HG03571 (cell line): ENCODE data around the gene AAMP.
"Not testable (repeated sequence)": the region's sequence is repeated elsewhere in the genome, so short reads cannot be mapped to it uniquely, and the experiment has no call there.

Experiments used
- ATAC-seq: cut with Tn5 transposase; IDR thresholded peaks from one replicate; pipeline ENCODE4 v1.9.1; 2021; ENCODE audit not compliant: unreplicated experiment

AAMP gene

GRCh38 chr2:218269900-218270720, at the start of gene AAMP, which contains the start of gene PNKD:
TSS of gene AAMP (minus strand) at chr2:218270137. CDS start at chr2:218270086, 51 bp downstream.
TSS of gene PNKD (plus strand) at chr2:218270519. CDS start at chr2:218270536, 17 bp downstream.
- ATAC-seq, result peak; percentile 82

GRCh38 chr2:218318241-218318640, 48.3 kb upstream of the AAMP start:
- ATAC-seq, result no peak

GRCh38 chr2:218317835-218318234, 47.9 kb upstream of the AAMP start:
- ATAC-seq, result no peak

- no peak for ATAC-seq
Observed at GRCh38 chr2:218317303-218317630, 47.3 kb upstream of the AAMP start.

DNA sequence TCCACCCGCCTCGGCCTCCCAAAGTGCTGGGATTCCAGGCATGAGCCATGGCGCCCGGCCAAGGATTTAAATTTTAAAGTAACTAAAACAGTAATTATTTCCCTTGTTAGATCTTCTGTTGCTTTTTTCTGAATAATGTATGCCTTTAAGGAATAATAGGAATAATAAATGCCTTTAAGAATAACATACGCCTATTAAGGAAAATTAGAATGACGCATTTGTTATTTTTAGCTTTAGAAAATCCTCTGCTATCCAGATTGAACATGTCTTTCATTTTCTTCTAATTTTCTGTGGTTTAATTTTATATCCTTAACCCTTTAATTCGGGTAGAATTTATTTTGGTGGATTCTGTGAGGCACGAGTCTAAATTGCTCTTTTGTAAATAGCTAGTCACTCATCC, 45.5 kb upstream of the AAMP start:
- no peak for ATAC-seq

GRCh38 chr2:218314764-218315163, 44.8 kb upstream of the AAMP start:
- not testable (repeated sequence) for ATAC-seq

DNA sequence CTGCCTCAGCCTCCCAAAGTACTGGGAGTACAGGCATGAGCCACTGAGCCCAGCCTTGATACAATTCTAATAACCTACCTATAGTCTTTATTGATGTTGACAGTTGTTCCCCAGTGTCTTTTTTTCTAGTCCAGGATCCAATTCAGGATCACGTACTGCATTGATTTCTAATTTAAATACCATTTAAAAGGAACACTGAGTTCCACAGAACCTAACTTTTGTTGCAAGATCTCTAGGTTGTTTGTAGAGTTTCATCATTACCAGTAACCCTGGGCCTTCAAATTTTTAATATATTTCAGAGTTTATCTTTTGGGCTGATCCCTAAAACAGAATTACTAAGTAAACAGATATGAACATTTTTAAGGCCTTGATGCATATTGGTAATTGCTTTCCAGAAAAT, 43.4 kb upstream of the AAMP start:
- ATAC-seq, result no peak

DNA sequence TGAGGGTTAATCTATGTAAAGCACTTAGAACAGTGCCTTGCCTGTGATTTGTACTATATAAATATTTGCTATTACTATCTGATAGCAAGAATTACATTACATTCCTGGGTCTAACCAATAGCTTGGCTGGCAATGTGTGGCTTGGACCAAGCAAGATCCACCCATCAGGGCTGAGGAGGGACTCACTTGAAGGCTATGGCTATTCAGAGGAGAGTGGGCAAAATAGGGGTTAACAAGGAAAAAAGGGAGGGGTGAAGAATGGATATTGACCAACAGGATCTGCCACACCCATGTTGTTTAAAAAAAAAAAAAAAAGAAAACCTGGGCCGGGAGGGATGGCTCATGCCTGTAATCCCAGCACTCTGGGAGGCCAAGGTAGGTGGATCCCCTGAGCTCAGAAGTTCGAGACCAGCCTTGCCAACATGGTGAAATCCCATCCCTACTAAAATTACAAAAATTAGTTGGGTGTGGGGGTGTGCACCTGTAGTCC, 42.4 kb upstream of the AAMP start:
- ATAC-seq, result no peak

- ATAC-seq, result not testable (repeated sequence)
Observed at GRCh38 chr2:218311541-218312266, 41.8 kb upstream of the AAMP start.

GRCh38 chr2:218310853-218311540, 41.1 kb upstream of the AAMP start:
- no peak for ATAC-seq

DNA sequence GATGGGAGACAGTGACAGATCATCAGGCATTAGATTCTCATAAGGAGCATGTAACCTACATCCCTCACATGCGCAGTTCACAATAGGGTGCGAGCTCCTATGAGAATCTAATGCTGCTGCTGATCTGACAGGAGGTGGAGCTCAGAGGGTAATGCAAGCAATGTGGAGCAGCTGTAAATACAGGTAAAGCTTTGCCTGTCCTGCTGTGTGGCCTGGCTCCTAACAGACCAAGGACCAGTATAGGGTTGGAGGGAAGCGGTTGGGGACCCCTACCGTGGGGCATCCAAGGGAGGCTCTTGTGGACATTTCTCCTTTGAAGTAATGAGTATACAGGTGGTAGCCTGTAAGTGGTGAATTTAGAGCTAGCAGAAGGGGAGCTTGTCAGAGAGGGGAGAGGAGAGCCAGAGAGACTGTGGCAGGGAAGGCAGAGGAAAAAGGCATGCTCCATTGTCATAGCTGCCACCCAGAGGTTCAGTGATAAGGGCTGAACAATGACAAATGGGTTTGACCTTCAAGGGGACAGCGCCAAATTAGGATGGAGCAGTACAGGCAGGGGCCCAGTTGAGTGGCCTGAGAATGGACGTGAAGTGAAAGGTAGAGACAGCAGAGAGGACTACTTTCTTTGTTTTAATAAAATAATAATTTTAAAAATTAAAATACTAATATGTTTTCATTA, 37.6 kb upstream of the AAMP start:
- no peak for ATAC-seq

GRCh38 chr2:218306184-218306920, 36.4 kb upstream of the AAMP start:
- ATAC-seq, result no peak

DNA sequence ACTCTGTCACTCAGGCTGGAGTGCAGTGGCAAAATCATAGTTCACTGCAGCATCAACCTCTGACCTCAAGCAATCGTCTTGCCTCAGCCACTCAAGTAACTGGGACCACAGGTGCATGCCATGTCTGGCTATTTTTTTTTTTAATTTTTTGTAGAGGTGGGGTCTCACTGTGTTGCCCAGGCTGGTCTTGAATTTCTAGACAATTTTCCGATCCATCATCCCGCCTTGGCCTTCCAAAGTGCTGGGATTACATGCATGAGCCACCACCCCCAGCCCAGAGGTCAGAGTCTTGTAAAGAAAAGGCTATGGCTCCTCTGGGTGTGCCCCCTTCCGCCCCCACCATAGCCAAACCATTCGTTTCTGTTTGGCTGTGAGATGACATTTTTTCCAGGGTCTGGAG, 35.4 kb upstream of the AAMP start:
- no peak for ATAC-seq

DNA sequence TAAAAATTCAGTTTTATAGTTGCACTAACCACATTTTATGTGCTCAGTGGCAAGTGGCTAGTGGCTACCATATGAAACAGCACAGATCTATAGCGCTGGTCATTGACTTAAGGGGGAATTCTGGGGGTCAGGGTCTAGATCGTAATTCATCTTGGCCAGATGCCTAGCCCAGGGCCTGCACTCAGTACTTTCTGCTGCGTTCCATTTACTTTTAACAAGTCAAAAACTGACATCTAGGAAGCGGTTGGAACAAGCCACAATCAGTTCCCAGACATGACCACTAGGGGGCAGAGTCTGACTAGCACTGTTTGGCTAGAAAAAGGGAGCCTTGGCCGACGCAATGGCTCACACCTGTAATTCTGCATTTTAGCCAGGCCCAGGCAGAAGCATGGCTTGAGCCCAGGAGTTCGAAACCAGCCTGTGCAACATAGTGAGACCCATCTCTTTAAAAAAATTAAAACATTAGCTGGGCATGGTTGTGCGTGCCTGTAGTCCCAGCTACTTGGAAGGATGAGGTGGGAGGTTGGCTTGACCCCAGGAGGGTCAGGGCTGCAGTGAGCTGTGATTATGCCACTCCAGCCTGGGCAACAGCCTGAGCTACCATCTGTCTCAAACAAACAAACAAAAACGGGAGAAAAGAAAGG, 31.4 kb upstream of the AAMP start:
- peak; percentile 76 for ATAC-seq

DNA sequence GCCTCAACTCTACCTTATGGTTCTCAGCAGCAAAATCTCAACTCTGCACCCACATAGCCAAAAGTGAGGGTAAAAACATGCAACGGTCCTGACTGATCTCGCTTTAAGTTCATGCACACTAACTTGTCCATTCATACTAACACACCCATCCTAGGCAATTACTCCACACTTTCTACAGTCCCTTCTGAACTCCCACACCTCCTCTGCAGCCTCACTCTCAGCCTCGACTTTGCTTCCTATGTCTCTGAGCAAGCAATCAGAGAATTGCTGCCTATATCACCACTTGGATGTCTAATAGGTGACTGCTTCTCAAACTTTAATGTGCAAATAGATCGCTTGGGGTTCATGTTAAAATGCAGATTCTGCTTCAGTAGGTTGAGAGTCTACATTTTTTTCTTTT, 30.2 kb upstream of the AAMP start:
- ATAC-seq, result no peak

DNA sequence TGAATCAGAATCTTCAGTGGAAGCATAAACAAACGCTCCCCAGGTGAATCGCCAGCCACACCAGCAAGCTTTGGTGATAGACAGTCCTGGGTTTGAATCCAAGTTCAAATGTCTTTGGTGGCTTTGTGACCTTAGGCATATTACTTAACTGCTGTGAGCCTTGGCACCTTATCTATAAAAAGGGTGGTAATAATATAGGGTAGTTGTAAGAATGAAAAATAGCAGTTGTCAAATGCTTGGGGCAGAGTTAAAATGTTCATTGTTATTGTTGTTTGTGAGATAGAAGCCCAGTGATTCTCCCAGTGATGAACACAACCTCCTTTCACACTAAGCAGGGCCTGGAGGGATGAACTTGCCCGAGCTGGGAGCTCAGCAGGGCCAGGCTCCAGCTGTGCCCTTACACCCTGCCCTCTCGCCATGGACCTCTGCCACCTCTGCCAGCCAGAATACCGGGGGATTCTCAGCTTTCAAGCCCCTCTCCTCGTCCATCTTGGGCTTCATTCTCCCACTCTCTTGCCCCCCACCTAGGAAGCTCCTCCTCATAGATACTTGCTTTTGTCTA, 28.5 kb upstream of the AAMP start:
- no peak for ATAC-seq

GRCh38 chr2:218296847-218297246, 26.9 kb upstream of the AAMP start:
- no peak for ATAC-seq

DNA sequence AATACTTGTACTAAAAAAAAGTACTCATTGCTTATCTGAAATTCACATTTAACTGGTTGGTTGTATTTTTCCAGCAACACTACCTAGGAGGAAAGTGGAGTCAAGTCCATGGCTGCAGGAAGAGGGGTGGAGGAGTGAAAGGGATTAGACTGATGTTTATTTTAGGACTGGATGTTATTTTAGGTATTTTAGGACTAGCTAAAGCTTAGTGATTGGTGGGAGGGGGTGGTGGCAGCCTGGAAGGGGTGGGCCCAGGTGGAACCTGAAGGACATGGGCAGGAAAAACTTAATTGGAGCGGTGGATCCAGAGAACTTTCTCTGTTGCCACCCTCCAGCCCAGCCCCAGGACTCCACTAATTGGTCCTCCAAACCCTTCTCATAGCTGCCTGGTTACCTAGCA, 26.3 kb upstream of the AAMP start:
- ATAC-seq, result no peak

DNA sequence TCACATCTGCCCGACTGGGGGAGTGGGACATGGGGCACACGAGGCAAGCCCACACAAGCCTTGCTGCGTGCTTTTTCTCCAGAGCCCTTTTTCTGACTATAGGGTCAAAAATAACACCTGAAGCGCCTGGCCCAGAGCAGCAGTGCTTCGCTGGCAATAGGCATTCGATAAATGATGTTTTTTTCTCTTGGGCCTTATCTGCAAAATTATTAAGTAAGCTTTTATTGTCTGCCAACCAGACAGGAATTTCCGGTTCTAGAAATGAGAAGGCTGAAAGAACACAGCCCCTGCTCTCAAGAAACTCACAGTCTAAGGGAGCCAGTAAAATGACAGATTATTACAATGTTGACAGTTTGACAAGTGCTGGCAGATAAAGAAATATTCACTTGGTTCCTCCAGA, 25.1 kb upstream of the AAMP start:
- ATAC-seq, result no peak
